Astrocyte of the spinal cord (primary cell): ENCODE data around the gene BMP6.

Experiments
- DNase-seq: peaks from one replicate; pipeline ENCODE4 v3.0.0; 2011; ENCODE audit warnings: low read depth, low spot score
- H3K4me3 ChIP-seq: 2 replicates; pipeline ENCODE4 v1.5.1; 2011; ENCODE audit warnings: low read depth, mild to moderate bottlenecking, low read length, moderate library complexity
- in situ Hi-C: cut with HindIII; loops from 2 replicates; pipeline ENCODE4 v1.10.0; 2017; ENCODE audit warnings: low sequenced_read_pairs
- TF ChIP-seq, protein P1 (sequence below): IDR thresholded peaks from 2 replicates; pipeline ENCODE4 v1.5.1; 2012; ENCODE audit warnings: low read depth, mild to moderate bottlenecking, low read length, inconsistent platforms

The BMP6 gene

DNA sequence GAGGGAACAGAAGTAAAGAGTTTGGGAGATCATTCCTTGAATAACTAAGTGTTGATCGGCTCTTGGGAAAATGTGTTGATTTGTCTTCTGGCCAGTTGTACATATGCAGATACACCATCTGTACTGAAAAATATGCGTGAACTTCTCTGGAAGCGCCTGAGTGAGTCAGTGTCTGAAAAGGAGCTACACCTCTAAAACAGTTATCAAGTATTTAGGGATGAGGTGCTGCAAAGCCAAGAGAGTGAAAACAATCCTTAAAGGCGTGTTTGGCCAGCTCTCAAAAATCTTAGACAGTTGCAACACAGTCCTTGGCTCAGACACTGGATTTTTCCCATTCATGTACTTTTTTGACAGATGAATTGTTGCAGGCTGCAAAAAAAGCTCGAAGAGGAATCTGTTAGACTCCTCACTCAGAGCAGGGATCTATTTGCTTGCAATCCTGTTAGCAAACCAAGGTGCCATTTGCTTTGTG lies 61.3 kb downstream of the BMP6 start:
- H3K4me3 ChIP-seq: no peak overlapping the region
- in situ Hi-C loops: no loop called here
- TF ChIP-seq, protein P1, sequence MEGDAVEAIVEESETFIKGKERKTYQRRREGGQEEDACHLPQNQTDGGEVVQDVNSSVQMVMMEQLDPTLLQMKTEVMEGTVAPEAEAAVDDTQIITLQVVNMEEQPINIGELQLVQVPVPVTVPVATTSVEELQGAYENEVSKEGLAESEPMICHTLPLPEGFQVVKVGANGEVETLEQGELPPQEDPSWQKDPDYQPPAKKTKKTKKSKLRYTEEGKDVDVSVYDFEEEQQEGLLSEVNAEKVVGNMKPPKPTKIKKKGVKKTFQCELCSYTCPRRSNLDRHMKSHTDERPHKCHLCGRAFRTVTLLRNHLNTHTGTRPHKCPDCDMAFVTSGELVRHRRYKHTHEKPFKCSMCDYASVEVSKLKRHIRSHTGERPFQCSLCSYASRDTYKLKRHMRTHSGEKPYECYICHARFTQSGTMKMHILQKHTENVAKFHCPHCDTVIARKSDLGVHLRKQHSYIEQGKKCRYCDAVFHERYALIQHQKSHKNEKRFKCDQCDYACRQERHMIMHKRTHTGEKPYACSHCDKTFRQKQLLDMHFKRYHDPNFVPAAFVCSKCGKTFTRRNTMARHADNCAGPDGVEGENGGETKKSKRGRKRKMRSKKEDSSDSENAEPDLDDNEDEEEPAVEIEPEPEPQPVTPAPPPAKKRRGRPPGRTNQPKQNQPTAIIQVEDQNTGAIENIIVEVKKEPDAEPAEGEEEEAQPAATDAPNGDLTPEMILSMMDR: no peak
- DNase-seq: peak; percentile 31

DNA sequence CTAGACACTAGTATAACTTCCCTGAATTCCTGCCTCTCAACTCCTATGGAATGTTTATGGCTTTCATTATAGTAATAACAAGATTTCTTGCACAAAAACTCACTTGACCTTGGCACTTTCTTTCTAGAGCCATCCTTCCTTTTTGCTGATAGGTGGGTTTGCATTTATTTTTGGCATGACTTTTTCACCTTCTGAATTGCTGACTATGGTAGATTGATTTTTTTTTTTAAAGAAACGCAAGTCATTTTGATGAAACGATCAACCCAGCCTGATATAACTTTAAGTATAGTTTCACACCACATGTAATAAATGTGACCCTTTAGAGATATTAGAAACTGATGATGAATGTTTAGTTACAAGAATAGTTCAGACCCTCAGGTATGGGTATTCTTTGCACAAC lies 61.8 kb downstream of the BMP6 start:
- TF ChIP-seq, protein P1: no peak
- in situ Hi-C loops: no loop called here

DNA sequence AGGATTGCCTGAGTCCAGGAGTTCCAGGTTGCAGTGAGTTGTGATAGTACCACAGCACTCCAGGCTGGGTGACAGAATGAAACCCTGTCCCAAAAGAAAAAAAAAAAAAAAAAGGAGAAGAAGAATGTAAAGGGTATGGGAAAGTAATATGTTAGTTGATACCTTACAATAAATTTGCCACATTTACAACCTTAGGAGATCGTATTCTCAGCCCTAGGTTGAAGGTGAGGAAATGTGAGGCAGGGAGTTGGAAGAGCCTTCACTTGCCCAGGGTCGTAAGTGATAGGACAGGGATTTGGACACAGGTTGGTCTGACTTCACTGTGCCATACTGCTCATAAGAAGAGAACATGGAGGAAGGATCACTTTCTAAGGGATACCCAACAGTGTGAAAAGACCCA lies 68.6 kb downstream of the BMP6 start:
- TF ChIP-seq, protein P1: no peak
- H3K4me3 ChIP-seq: no peak overlapping the region
- DNase-seq: no peak
- in situ Hi-C loops: no loop called here

More for the DNA sequence above, 61.8 kb downstream of the BMP6 start:
- no peak for DNase-seq
- H3K4me3 ChIP-seq: no peak overlapping the region

DNA sequence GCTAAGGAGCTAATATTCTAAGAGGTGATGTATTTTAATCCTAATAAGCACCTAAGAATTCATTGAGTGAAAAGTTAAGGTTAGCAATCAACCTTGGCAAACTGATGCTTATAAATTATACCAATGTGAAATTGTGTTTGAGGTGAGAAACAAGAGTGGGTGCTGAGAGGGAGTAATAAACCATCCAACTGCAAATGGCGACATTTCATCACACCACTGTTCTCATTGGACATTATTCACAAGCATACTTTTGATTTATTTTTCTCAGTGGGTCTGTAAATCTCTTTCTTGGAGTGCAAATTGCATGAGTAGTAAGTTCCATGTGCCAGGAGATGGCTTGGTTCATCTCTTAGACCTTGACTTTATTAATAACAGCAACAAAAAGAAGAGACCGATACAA lies 71.5 kb downstream of the BMP6 start:
- no peak for DNase-seq
- TF ChIP-seq, protein P1: no peak
- H3K4me3 ChIP-seq: no peak overlapping the region
- in situ Hi-C loops: no loop called here

DNA sequence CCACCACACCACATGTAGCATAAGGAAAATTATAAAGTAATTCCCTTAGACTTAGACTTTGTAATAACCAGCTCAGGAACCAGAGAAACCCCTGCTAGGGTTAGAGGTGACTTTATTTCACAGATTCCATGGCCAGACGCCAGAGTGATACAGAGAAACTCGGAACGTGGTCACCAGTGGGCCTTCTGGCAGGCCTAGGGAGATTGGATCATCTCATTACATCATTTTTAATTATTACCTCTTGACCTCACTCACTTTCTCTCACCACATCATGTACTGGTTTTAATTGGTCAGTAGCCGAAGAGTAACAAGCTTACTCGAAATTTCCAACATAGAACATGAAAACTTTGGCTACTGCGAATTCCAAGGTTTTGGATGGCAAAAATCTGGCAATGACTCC lies 72.9 kb downstream of the BMP6 start:
- DNase-seq: no peak
- in situ Hi-C loops: no loop called here
- H3K4me3 ChIP-seq: no peak overlapping the region
- TF ChIP-seq, protein P1: no peak

DNA sequence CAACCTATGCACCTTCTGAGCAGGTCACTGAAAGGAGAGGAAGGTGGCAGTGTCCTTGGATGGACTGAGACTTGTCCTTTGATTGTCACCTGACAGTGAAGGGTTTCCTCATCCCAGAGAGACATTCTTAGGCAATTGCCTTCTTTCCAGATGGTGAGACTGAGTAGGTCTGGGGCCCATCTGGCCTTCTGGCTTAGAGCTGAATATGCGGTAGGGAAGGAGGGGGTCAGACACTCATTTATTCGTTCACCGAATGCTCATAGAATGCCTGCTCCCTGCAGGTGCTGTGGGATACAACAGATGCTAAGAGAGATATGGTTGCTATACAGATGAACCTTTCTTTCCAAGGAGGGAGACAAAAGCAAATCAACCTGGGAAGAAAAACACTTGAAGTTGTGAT lies 76.8 kb downstream of the BMP6 start:
- H3K4me3 ChIP-seq: no peak overlapping the region
- DNase-seq: no peak
- in situ Hi-C loops: no loop called here
- TF ChIP-seq, protein P1: no peak

DNA sequence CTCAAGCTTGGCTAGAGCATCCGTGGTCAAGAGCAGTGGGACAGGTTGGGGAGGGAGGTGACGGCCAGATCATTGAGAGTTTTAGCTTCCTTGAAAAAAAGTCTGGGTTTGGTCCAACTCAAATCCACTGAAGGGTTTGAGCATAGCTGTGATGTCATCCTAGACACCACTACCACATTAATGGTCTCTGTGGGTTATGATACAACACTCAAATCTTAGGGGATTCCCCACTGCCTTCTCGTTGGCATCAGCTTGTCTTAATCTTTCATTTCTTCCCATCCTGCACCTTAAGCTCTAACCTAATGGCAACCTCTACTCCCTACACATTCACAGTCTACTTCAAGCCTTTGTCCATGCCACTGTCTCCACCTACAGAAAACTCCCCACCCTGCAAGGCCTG lies 77.3 kb downstream of the BMP6 start:
- no peak for DNase-seq
- TF ChIP-seq, protein P1: no peak
- in situ Hi-C loops: no loop called here
- no peak overlapping the region for H3K4me3 ChIP-seq
